Esophagus (tissue), 2 donors: ENCODE data around the gene FIS1. TPM values are rescaled to one million over a fixed set of nuclear protein-coding genes. Genes with fewer than 3 reads are reported as not detected.
A peak's percentile ranks its signal among the peaks of the same experiment; 100 is the strongest.
"Not testable (repeated sequence)": the region's sequence is repeated elsewhere in the genome, so short reads cannot be mapped to it uniquely, and the experiment has no call there.

Experiments
- H3K27ac ChIP-seq, 2 donors: one replicate each; pipeline ENCODE4 v1.5.1; 2013; ENCODE audit warnings: low read depth in 2 of 2, mild to moderate bottlenecking in 2 of 2, inconsistent platforms in 1 of 2, low read length in 1 of 2, moderate library complexity in 1 of 2
- H3K27me3 ChIP-seq, 2 donors: one replicate each; pipeline ENCODE4 v1.6.1; 2013; ENCODE audit warnings: low read length in 2 of 2, control low read depth in 1 of 2, mild to moderate bottlenecking in 1 of 2; ENCODE audit not compliant: insufficient read depth in 2 of 2, control insufficient read depth in 1 of 2
- H3K36me3 ChIP-seq, 2 donors: one replicate each; pipeline ENCODE4 v1.6.1; 2013; ENCODE audit warnings: low read length in 1 of 2; ENCODE audit not compliant: control insufficient read depth in 2 of 2, insufficient read depth in 2 of 2
- H3K4me1 ChIP-seq, 2 donors: one replicate each; pipeline ENCODE4 v1.6.1; 2013; ENCODE audit warnings: low read length in 1 of 2; ENCODE audit not compliant: control insufficient read depth in 2 of 2, insufficient read depth in 2 of 2
- H3K4me3 ChIP-seq, 2 donors: one replicate each; pipeline ENCODE4 v1.5.1; 2013; ENCODE audit warnings: low read length in 2 of 2, mild to moderate bottlenecking in 2 of 2, low read depth in 1 of 2, moderate library complexity in 1 of 2
- H3K9me3 ChIP-seq, 2 donors: one replicate each; pipeline ENCODE4 v1.6.1; 2013; ENCODE audit warnings: mild to moderate bottlenecking in 2 of 2, low read depth in 1 of 2, low read length in 1 of 2, moderate library complexity in 1 of 2; ENCODE audit not compliant: control insufficient read depth in 2 of 2, insufficient read depth in 1 of 2
- WGBS, 2 donors: extraction: QIAGEN DNeasy Blood & Tissue Kit; methylation state at CpG; one replicate each; pipeline ENCODE4 v1.1.7; 2013; 5-methylcytosine and 5-hydroxymethylcytosine counted together
- polyA plus RNA-seq, 2 donors: library from polyadenylated mRNA; stranded (reverse); fragments of 200-250 nt; gene quantifications; one replicate each; pipeline ENCODE4 v1.2.3, GENCODE V29; 2013
- donor health status: healthy with polysubstance abuse.
- donor health status: Bipolar disorder and iron deficiency.

Gene FIS1
- polyA plus RNA-seq, 2 donors = 70.0 to 202 TPM

DNA sequence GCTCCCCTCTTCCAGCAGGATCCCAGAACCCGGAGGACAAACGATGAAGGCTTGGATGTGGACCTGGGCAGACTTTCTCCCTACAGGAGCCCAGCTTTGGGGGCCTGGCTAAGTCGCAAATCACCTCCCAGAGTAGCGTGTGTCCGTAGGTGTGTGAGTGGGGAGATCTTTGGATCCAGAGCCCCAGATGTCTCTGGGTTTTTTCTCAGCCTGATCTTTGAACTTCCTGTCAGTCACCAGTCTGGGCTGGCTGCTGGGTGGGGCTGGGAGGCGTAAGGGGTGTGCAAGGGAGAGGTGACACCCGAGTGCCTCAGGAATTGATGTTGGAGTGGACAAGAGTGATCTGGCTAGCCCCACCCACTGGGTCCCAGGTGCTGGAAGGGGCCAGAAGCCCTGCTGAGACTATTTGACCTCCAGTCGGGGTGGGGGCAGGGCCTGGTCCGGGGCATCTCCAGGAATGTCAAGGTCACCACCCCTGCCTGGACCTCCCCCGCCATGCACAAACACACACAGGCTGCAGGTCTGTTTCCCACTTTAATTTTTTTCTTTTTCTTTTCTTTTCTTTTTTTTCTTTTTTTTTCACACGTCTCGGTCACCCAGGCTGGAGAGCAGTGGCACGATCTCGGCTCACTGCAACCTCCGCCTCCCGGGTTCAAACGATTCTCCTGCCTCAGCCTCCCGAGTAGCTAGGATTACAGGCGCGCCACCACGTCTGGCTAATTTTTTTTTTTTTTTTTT is 43.9 kb downstream of the FIS1 start, which contains the start of gene MOGAT3:
Gene MOGAT3 (minus strand): TSS at position 175 of the 738 bp plus-strand sequence. CDS start 182 bp downstream, outside the sequence.
- Histone ChIP-seq H3K27ac (no peak within 1 kb of the TSS), H3K4me3 (peak within 1 kb of the TSS in 1 of 2 donors; percentile 14), H3K36me3 (no peaks in the 10 kb centered on the region), H3K4me1 (peaks cover 0 to 7% of the 10 kb centered on the region in 2 donors), H3K27me3 (peaks cover 0 to 24% of the 10 kb centered on the region in 2 donors), H3K9me3 (no peaks in the 10 kb centered on the region)
- 35 to 36% methylated on average over 21 of the region's 21 CpGs for WGBS, 2 donors

DNA sequence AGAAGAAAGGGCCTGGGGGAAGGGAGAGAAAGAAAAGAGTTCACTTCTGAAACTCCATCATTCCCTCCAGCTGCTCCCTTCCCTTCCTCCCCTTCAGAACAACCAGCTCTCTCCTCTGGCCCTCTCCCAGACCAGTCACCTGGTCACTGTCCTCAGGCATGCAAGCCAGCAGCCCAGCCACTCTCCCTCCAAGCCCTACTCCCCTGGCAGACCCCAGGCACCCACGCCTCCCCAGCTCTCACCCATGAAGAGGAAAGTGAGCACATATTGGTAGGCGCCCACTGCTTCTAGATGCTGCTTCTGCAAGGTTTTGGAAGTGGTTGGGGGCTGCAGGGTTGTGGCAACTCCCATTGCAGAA is 44.4 kb downstream of the FIS1 start:
- Histone ChIP-seq H3K4me1 (peaks cover 0 to 7% of the 10 kb centered on the region in 2 donors), H3K27ac (no peak overlapping the region), H3K36me3 (no peaks in the 10 kb centered on the region), H3K9me3 (no peaks in the 10 kb centered on the region), H3K4me3 (no peak overlapping the region), H3K27me3 (peaks cover 0 to 24% of the 10 kb centered on the region in 2 donors)
- 80 to 88% methylated on average over 2 of the region's 2 CpGs for WGBS, 2 donors

GRCh38 chr7:101199522-101199921 is 45.4 kb downstream of the FIS1 start:
- H3K36me3 ChIP-seq, H3K9me3 ChIP-seq, H3K27ac ChIP-seq, H3K4me3 ChIP-seq, H3K4me1 ChIP-seq: not testable (repeated sequence)
- peaks cover 0 to 24% of the 10 kb centered on the region in 2 donors for H3K27me3 ChIP-seq
- WGBS, 2 donors = 86 to 92% methylated on average over 10 of the region's 10 CpGs

DNA sequence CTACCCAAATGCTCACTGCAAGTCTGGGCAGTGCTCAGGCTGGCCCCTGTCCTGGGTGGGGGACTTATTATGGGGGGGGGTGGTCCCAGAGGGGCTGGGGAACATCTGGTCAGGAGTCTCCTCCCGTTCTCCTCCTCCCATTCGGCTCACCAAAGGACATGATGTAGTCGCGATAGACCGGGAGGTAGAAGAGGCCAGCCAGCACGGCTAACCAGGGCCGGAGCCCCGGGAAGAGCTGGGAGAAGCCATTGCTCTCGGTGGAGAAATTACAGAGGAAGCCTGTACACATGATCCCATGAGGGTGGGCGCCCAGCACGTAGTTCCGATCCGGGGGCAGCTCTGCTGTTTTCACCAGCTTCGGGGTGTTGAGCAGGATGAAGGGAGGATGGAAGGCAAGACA is 46.4 kb downstream of the FIS1 start:
- H3K4me1 ChIP-seq = peaks cover 0 to 7% of the 10 kb centered on the region in 2 donors
- H3K27me3 ChIP-seq = peaks cover 0 to 24% of the 10 kb centered on the region in 2 donors
- no peaks in the 10 kb centered on the region for H3K36me3 ChIP-seq
- no peak overlapping the region for H3K4me3 ChIP-seq
- no peak overlapping the region for H3K27ac ChIP-seq
- H3K9me3 ChIP-seq = no peaks in the 10 kb centered on the region
- WGBS, 2 donors = 72 to 79% methylated on average over 14 of the region's 14 CpGs

DNA sequence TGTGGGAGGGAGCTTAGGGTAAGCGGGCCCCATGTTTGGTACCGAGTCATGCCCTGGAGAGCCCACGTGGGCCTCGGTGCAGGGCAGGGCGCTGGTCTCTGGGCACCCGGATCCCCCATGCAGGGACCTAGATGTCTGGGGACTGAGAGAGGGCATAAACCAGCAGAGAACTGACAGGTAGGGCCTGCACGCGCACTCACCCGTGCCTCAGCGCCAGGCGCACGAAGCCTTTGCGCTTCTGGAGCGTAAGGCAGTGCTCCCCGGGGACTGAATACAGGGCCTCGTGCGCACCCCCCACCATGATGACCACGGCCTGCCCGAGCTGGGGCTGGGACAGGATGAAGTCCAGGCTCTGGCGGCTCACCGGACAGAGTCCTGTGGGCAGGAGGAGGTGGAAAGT is 46.9 kb downstream of the FIS1 start:
- Histone ChIP-seq H3K27ac (no peak overlapping the region), H3K27me3 (peaks cover 0 to 19% of the 10 kb centered on the region in 2 donors), H3K4me1 (peaks cover 0 to 7% of the 10 kb centered on the region in 2 donors), H3K9me3 (no peaks in the 10 kb centered on the region), H3K36me3 (no peaks in the 10 kb centered on the region), H3K4me3 (no peak overlapping the region)
- WGBS, 2 donors = 77 to 78% methylated on average over 21 of the region's 21 CpGs

DNA sequence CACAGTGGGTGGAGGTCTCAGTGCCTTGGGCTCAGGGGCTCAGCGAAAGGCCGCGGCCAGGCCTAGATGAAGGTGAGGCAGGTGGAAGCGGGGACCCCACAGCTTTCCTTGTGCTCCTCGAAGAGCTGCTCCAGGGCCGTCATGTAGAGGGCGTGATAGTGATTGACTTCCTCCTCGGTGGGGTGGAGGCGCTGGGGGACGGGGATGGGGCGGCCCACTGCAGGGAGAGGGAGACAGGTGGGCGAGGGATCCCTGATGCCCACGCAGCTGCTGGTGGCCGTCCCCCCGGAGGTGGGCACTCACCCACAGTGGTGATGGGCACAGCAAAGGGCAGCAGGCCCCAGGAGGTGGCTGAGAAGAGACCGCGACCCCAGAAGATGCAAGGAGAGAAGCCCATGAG is 49.0 kb downstream of the FIS1 start:
- Histone ChIP-seq H3K4me3 (no peak overlapping the region), H3K27me3 (peaks cover 0 to 4% of the 10 kb centered on the region in 2 donors), H3K36me3 (no peaks in the 10 kb centered on the region), H3K4me1 (no peaks in the 10 kb centered on the region), H3K27ac (no peak overlapping the region), H3K9me3 (no peaks in the 10 kb centered on the region)
- WGBS, 2 donors = 85 to 87% methylated on average over 17 of the region's 17 CpGs

Other genes starting within 250 kb of the FIS1 start
- gene MUC17, start 225.0 kb downstream of the FIS1 start, polyA plus RNA-seq = not detected
- 10 to 100 TPM in 1 of 2 donors, 1 to 10 TPM in 1; 6.2 to 13.5 TPM for gene TRIM56, start 159.6 kb downstream of the FIS1 start, polyA plus RNA-seq
- gene SERPINE1, start 118.0 kb downstream of the FIS1 start, polyA plus RNA-seq = 1 to 10 TPM in 1 of 2 donors, under 1 TPM in 1; 0.88 to 1.3 TPM
- 10 to 100 TPM; 40.2 to 43.3 TPM for gene AP1S1, start 90.6 kb downstream of the FIS1 start, polyA plus RNA-seq
- gene VGF, start 79.5 kb downstream of the FIS1 start, polyA plus RNA-seq = under 1 TPM in 1 of 2 donors, not detected in 1; 0.01 TPM
- not detected for gene NAT16, start 64.8 kb downstream of the FIS1 start, polyA plus RNA-seq
- gene MOGAT3, start 44.0 kb downstream of the FIS1 start, polyA plus RNA-seq = not detected
- gene PLOD3, start 27.5 kb downstream of the FIS1 start, polyA plus RNA-seq = 1 to 10 TPM; 9.2 to 9.7 TPM
- gene ZNHIT1, start 26.9 kb downstream of the FIS1 start, polyA plus RNA-seq = 10 to 100 TPM; 56.0 to 73.2 TPM
- 1 to 10 TPM; 3.7 to 5.9 TPM for gene CLDN15, start 7.3 kb downstream of the FIS1 start, polyA plus RNA-seq
- gene IFT22, start 76.7 kb upstream of the FIS1 start, polyA plus RNA-seq = 10 to 100 TPM in 1 of 2 donors, 1 to 10 TPM in 1; 5.4 to 10.1 TPM
- gene COL26A1, start 117.8 kb upstream of the FIS1 start, polyA plus RNA-seq = not detected